Lung (tissue), 12 donors: ENCODE data around the gene CITED2. TPM values are rescaled to one million over a fixed set of nuclear protein-coding genes. Genes with fewer than 3 reads are reported as not detected.
"Not testable (repeated sequence)": the region's sequence is repeated elsewhere in the genome, so short reads cannot be mapped to it uniquely, and the experiment has no call there.

Experiments used
- ATAC-seq: fragments of 200-7000 bp; cut with Tn5 transposase; one replicate; pipeline ENCODE4 v1.9.1; 2020; ENCODE audit warnings: moderate number of reproducible peaks; ENCODE audit not compliant: insufficient read depth, low FRiP score
- DNase-seq, 3 donors: peaks; one replicate each; pipeline ENCODE4 v3.0.0-alpha.2; 2013 to 2017
- H3K27ac ChIP-seq, 2 donors: one replicate each; pipeline ENCODE4 v1.5.1; 2013; ENCODE audit warnings: mild to moderate bottlenecking in 2 of 2, moderate library complexity in 2 of 2, control low read depth in 1 of 2, inconsistent platforms in 1 of 2, low read depth in 1 of 2, low read length in 1 of 2
- H3K27me3 ChIP-seq, 3 donors: one replicate each; pipeline ENCODE4 v1.5.1; 2013; ENCODE audit warnings: low read length in 2 of 3; ENCODE audit not compliant: control insufficient read depth in 3 of 3, insufficient read depth in 3 of 3
- H3K36me3 ChIP-seq, 4 donors: one replicate each; pipeline ENCODE4 v1.5.1; 2013; ENCODE audit warnings: low read length in 4 of 4, mild to moderate bottlenecking in 1 of 4, moderate library complexity in 1 of 4; ENCODE audit not compliant: control insufficient read depth in 4 of 4, insufficient read depth in 4 of 4
- H3K4me1 ChIP-seq, 5 donors: one replicate each; pipeline ENCODE4 v1.5.1; 2013; ENCODE audit warnings: low read length in 5 of 5, mild to moderate bottlenecking in 2 of 5, moderate library complexity in 1 of 5; ENCODE audit not compliant: control insufficient read depth in 5 of 5, insufficient read depth in 5 of 5
- H3K4me3 ChIP-seq: one replicate; pipeline ENCODE4 v1.5.1; 2013; ENCODE audit warnings: mild to moderate bottlenecking, control low read depth, moderate library complexity
- H3K9ac ChIP-seq, 2 donors: one replicate each; pipeline ENCODE4 v1.5.1; 2013; ENCODE audit warnings: low read length in 2 of 2, control low read depth in 1 of 2; ENCODE audit not compliant: insufficient read depth in 1 of 2
- H3K9me3 ChIP-seq, 4 donors: one replicate each; pipeline ENCODE4 v1.5.1; 2013; ENCODE audit warnings: low read length in 3 of 4, mild to moderate bottlenecking in 1 of 4, moderate library complexity in 1 of 4; ENCODE audit not compliant: control insufficient read depth in 4 of 4, insufficient read depth in 3 of 4
- WGBS, 2 donors: extraction: QIAGEN DNeasy Blood & Tissue Kit; methylation state at CpG; one replicate each; pipeline ENCODE4 v1.1.7; 2013; 5-methylcytosine and 5-hydroxymethylcytosine counted together
- polyA plus RNA-seq, 2 donors: library from polyadenylated mRNA; stranded (reverse); fragments of 200-250 nt; gene quantifications; one replicate each; pipeline ENCODE4 v1.2.1, GENCODE V29; 2013
- total RNA-seq, 2 donors: library from RNA; depleted of rRNA in 1 of 2; stranded (reverse); fragments of >200 nt in 1 of 2; gene quantifications; one replicate each; pipeline ENCODE4 v1.2.1, GENCODE V29; 2014 to 2021
- TF ChIP-seq, protein P1 (sequence below): IDR thresholded peaks from 2 replicates; pipeline ENCODE4 v1.5.1; 2012; ENCODE audit warnings: mild to moderate bottlenecking; ENCODE audit errors: control extremely low read depth, extremely low read depth
- donor health status: control.
- donor health status: control.
- donor health status: Bipolar disorder and iron deficiency.
- donor health status: healthy.
- donor health status: DM: yes; HTN: yes; CAD: no.

Gene CITED2
- total and polyA plus RNA-seq, 4 donors = 34.3 to 220 (median 118) TPM

DNA sequence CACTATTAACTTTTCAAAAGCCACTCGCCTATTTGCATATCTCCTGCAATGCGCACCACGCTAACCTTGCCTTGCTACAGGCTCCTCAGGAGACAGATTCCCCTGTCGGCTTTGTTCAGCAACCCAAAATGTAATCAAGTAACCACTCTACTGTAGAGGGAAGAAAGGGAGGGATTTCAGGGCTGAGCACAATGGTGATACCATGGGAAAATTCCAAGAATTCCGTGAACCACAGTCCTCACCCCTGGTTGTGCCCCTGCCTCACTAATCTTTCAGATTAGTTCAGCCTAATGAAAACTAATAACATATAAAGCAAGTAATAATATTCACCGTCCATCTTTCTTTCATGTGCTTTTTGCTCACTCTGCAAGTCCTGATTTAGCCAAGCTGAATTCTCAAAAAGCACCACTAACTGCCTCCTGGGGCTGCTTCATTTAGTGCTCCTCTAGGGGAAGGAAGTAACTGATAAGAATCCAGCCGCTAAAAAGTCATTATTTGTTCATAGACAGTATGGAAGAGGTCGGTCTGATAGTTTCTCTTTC lies 6.6 kb downstream of the CITED2 start:
- no peak for ATAC-seq
- TF ChIP-seq, protein P1, sequence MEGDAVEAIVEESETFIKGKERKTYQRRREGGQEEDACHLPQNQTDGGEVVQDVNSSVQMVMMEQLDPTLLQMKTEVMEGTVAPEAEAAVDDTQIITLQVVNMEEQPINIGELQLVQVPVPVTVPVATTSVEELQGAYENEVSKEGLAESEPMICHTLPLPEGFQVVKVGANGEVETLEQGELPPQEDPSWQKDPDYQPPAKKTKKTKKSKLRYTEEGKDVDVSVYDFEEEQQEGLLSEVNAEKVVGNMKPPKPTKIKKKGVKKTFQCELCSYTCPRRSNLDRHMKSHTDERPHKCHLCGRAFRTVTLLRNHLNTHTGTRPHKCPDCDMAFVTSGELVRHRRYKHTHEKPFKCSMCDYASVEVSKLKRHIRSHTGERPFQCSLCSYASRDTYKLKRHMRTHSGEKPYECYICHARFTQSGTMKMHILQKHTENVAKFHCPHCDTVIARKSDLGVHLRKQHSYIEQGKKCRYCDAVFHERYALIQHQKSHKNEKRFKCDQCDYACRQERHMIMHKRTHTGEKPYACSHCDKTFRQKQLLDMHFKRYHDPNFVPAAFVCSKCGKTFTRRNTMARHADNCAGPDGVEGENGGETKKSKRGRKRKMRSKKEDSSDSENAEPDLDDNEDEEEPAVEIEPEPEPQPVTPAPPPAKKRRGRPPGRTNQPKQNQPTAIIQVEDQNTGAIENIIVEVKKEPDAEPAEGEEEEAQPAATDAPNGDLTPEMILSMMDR = no peak
- Histone ChIP-seq H3K36me3 (peaks cover 0 to 10% (median 3%) of the 10 kb centered on the region in 4 donors), H3K27me3 (no peaks in the 10 kb centered on the region), H3K4me1 (peaks cover 3 to 43% (median 17%) of the 10 kb centered on the region in 5 donors), H3K4me3 (no peak overlapping the region), H3K27ac (peak overlapping the region in 1 of 2 donors; percentile 7), H3K9me3 (no peaks in the 10 kb centered on the region), H3K9ac (no peak overlapping the region)
- peak in 1 of 3 donors; percentile 40 for DNase-seq
- 43 to 54% methylated on average over 8 of the region's 8 CpGs for WGBS, 2 donors

DNA sequence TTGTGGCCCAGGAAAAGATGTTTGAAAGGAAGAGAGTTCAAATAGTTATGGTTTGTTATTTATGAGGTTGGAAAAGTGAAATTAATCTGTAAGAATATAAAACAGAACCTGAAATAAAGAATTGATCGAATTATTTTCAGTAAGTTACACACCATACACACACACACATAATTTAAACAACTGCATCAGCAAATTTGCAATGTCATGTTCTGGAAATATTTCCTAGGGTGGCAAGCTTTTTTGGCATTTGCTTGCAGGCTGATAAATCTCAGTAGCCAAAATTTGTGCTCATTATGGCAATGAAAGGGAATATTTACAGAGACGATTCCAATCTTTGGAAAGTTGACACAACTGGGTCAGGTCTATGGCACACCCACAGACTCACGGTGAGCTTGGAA lies 9.5 kb downstream of the CITED2 start:
- Histone ChIP-seq H3K9ac (no peak overlapping the region), H3K9me3 (no peaks in the 10 kb centered on the region), H3K4me3 (no peak overlapping the region), H3K27me3 (no peaks in the 10 kb centered on the region), H3K4me1 (peaks cover 3 to 21% (median 11%) of the 10 kb centered on the region in 5 donors), H3K27ac (no peak overlapping the region), H3K36me3 (no peaks in the 10 kb centered on the region)
- TF ChIP-seq, protein P1 = no peak
- ATAC-seq (no peak), DNase-seq (no peak)
- 77 to 81% methylated on average over 3 of the region's 3 CpGs for WGBS, 2 donors

DNA sequence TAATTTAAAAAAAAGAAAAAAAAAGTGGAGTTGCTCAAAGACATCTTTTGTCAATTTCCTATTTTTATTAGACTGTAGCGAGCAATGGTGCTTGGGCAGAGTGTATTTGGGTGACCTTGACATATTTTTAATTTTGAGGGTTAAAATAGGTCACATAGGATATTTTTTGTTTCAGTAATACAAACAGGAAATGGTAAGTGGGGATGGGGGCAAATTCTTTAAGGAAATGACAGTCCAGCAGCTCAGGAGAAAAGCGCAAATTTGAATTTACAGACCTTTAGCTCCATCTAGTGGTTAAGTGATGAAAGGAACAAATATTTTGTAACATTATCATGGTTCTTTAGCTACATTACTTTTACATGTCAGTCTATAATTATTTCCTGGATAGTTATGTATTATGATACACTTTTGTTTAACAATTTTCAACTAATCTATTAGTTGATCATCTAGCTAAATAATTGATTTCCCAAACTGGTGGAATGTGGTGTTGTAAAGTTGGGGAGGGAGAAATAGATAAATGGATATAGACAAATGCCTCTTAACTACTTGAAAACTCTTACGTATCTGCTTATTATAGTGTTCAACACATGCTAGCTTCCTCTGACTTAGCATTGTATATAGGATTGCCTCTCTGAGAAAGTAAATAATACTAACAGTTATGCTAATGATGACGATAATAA lies 10.0 kb downstream of the CITED2 start:
- Histone ChIP-seq H3K36me3 (no peaks in the 10 kb centered on the region), H3K27ac (no peak overlapping the region), H3K4me3 (no peak overlapping the region), H3K4me1 (peaks cover 0 to 18% (median 7%) of the 10 kb centered on the region in 5 donors), H3K9me3 (no peaks in the 10 kb centered on the region), H3K9ac (no peak overlapping the region), H3K27me3 (no peaks in the 10 kb centered on the region)
- TF ChIP-seq, protein P1 = peak; percentile 75
- WGBS, 2 donors = 50 to 56% methylated on average over 4 of the region's 4 CpGs
- ATAC-seq (no peak), DNase-seq (peak in 2 of 3 donors; percentile 80 to 81)

DNA sequence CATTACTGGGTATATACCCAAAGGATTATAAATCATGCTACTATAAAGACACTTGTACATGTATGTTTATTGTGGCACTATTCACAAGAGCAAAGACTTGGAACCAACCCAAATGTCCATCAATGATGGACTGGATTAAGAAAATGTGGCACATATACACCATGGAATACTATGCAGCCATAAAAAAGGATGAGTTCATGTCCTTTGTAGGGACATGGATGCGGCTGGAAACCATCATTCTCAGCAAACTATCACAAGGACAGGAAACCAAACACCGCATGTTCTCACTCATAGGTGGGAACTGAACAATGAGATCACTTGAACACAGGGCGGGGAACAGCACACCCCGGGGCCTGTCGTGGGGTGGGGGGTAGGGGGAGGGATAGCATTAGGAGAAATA lies 10.7 kb downstream of the CITED2 start:
- H3K9me3 ChIP-seq, H3K4me3 ChIP-seq, H3K36me3 ChIP-seq, ATAC-seq, DNase-seq, H3K27ac ChIP-seq, H3K27me3 ChIP-seq, H3K9ac ChIP-seq: not testable (repeated sequence)
- H3K4me1 ChIP-seq = peaks cover 0 to 12% (median 3%) of the 10 kb centered on the region in 5 donors
- 78 to 89% methylated on average over 5 of the region's 5 CpGs for WGBS, 2 donors

DNA sequence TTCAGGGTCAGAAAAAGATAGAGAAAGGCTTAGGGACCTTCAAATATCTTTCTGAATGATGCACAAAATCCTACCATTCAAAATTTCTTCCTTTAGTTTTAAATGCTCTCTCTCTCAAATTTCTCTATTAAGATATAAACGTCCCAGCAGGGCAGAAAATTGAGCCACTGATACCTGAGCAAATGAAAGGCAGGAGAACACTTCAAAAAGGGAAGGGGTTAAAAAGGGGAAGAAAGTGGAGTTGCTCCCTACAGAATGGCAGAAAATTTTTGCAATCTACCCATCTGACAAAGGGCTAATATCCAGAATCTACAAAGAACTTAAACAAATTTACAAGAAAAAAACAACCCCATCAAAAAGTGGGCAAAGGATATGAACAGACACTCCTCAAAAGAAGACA lies 11.3 kb downstream of the CITED2 start:
- not testable (repeated sequence) for H3K36me3 ChIP-seq, DNase-seq, H3K4me3 ChIP-seq, H3K27ac ChIP-seq, H3K27me3 ChIP-seq, H3K9ac ChIP-seq, ATAC-seq, H3K9me3 ChIP-seq
- peaks cover 0 to 11% (median 3%) of the 10 kb centered on the region in 5 donors for H3K4me1 ChIP-seq
- WGBS, 2 donors = 36 to 61% methylated on average over 1 of the region's 1 CpG
